K562 (cell line): ENCODE results near the gene FIBIN.

Source experiments
- POLR2G ChIP-seq: fragments of 200-400 bp; formaldehyde crosslinking; IDR thresholded peaks from 2 replicates; pipeline ENCODE4 v1.6.1; 2017; ENCODE audit warnings: low read depth, mild to moderate bottlenecking, antibody characterized with exemption, low read length, moderate library complexity
- TEAD4 ChIP-seq, 2 experiments: sonication (generic) in 1 of 2; formaldehyde crosslinking in 1 of 2; IDR thresholded peaks; 2 replicates each; pipeline versions ENCODE4 v1.6.1 to v1.8.0; 2012 to 2022; ENCODE audit warnings: borderline replicate concordance in 1 of 2, inconsistent platforms in 1 of 2, low read length in 1 of 2, mild to moderate bottlenecking in 1 of 2, missing genetic modification reagents in 1 of 2

DNA sequence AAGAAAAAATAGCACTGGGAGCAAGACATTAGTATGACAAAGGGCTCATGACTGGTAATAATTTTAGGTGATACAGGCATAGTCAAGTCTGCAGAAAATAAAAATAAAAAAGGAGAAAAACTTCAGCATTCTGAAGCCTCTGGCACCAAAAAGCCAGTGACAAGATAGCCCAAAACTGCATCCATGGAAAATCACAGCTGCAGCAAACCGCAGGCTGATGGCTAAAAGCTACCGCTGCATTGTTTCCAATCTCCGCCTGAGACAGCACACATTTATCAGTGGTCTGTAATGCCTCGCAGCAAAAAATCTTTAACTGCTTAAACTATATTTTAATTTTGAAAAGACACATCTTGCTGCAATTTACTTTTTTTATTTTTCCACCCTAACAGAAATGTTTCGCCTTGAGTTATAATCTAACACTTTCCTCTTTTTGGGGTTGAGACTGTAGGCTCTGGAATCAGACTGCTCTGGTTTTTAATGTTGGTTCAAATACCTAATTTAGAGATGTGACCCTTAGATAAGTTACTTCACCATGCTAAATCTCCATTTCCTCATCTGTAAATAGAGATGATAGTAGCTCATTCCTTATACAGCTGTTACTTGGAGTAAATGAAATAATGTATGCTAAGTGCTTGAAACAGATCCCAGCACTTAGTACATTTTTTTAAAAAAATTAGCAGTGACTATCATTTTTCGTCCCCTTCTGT, 42.0 kb upstream of the FIBIN start:
- TF ChIP-seq POLR2G = no peak
- no peak for TF ChIP-seq TEAD4 (IDR thresholded peaks at IDR 0.05; ENCODE audit: low read length)
- no peak for TF ChIP-seq TEAD4 (CRISPR knock-in tag; IDR thresholded peaks at IDR 0.05; ENCODE audit: borderline replicate concordance)
